Type B pancreatic cell (in vitro differentiated cells): ENCODE results near the gene SLC46A2. TPM values are rescaled to one million over a fixed set of nuclear protein-coding genes. Genes with fewer than 3 reads are reported as not detected.

Source experiments
- DNase-seq: peaks from one replicate; pipeline ENCODE4 v3.0.0; 2021; ENCODE audit warnings: mixed read lengths; ENCODE audit not compliant: unreplicated experiment; ENCODE audit errors: extremely low spot score
- H3K27ac Mint-ChIP-seq: 2 replicates; pipeline ENCODE4 v1.8.0; 2021; ENCODE audit warnings: mild to moderate bottlenecking, mixed read lengths
- H3K27me3 Mint-ChIP-seq: 2 replicates; pipeline ENCODE4 v1.8.0; 2021; ENCODE audit warnings: mixed read lengths
- H3K36me3 Mint-ChIP-seq: 2 replicates; pipeline ENCODE4 v1.8.0; 2021; ENCODE audit warnings: mixed read lengths
- H3K4me1 Mint-ChIP-seq: one replicate; pipeline ENCODE4 v1.8.0; 2021; ENCODE audit warnings: mixed read lengths; ENCODE audit not compliant: unreplicated experiment
- H3K4me3 Mint-ChIP-seq: 2 replicates; pipeline ENCODE4 v1.8.0; 2021; ENCODE audit warnings: mild to moderate bottlenecking, mixed read lengths
- H3K9me3 Mint-ChIP-seq: 2 replicates; pipeline ENCODE4 v1.8.0; 2021; ENCODE audit warnings: mixed read lengths
- CTCF ChIP-seq: fragments of 200-600 bp; sonication (generic); conservative IDR thresholded peaks from 2 replicates; pipeline ENCODE4 v1.5.0; 2021; ENCODE audit warnings: antibody characterized with exemption, mild to moderate bottlenecking
- total RNA-seq: library from RNA; stranded (reverse); gene quantifications from 2 replicates; pipeline ENCODE4 v1.2.1, GENCODE V29; 2021; ENCODE audit warnings: low replicate concordance

The SLC46A2 gene
- total RNA-seq, 1 donor from 2014 or later, result not detected

GRCh38 chr9:112863746-112864145 lies 26.9 kb downstream of the SLC46A2 start:
- H3K4me3 Mint-ChIP-seq, result no peak overlapping the region
- DNase-seq, result no peak
- TF ChIP-seq CTCF, result no peak
- peaks cover 6% of the 10 kb centered on the region for H3K9me3 Mint-ChIP-seq
- H3K36me3 Mint-ChIP-seq, result peaks cover 4% of the 10 kb centered on the region
- no peak overlapping the region for H3K27ac Mint-ChIP-seq
- H3K27me3 Mint-ChIP-seq, result no peaks in the 10 kb centered on the region
- peaks cover 9% of the 10 kb centered on the region for H3K4me1 Mint-ChIP-seq

GRCh38 chr9:112863214-112863613 lies 27.5 kb downstream of the SLC46A2 start:
- Mint-ChIP-seq H3K36me3 (peaks cover 4% of the 10 kb centered on the region), H3K9me3 (peaks cover 4% of the 10 kb centered on the region), H3K4me1 (peaks cover 5% of the 10 kb centered on the region), H3K4me3 (no peak overlapping the region), H3K27ac (no peak overlapping the region), H3K27me3 (no peaks in the 10 kb centered on the region)
- TF ChIP-seq CTCF, result no peak
- no peak for DNase-seq

GRCh38 chr9:112861638-112862555 lies 28.8 kb downstream of the SLC46A2 start:
- H3K27ac Mint-ChIP-seq, result no peak overlapping the region
- no peak for DNase-seq

GRCh38 chr9:112861155-112861554 lies 29.5 kb downstream of the SLC46A2 start:
- no peak for DNase-seq
- Mint-ChIP-seq H3K36me3 (no peaks in the 10 kb centered on the region), H3K27me3 (no peaks in the 10 kb centered on the region), H3K4me1 (no peaks in the 10 kb centered on the region), H3K9me3 (no peaks in the 10 kb centered on the region), H3K4me3 (no peak overlapping the region), H3K27ac (no peak overlapping the region)
- TF ChIP-seq CTCF, result no peak

More at GRCh38 chr9:112861638-112862555, 28.8 kb downstream of the SLC46A2 start:
- Mint-ChIP-seq H3K4me1 (no peaks in the 10 kb centered on the region), H3K4me3 (no peak overlapping the region), H3K9me3 (no peaks in the 10 kb centered on the region), H3K27me3 (no peaks in the 10 kb centered on the region), H3K36me3 (no peaks in the 10 kb centered on the region)
- TF ChIP-seq CTCF, result no peak

GRCh38 chr9:112860451-112860850 lies 30.2 kb downstream of the SLC46A2 start:
- Mint-ChIP-seq H3K27me3 (no peaks in the 10 kb centered on the region), H3K27ac (no peak overlapping the region), H3K9me3 (no peaks in the 10 kb centered on the region), H3K4me1 (no peaks in the 10 kb centered on the region), H3K36me3 (no peaks in the 10 kb centered on the region), H3K4me3 (no peak overlapping the region)
- TF ChIP-seq CTCF, result no peak
- no peak for DNase-seq
